Endothelial cell of umbilical vein (primary cell): Measurements from ENCODE around the gene CD248. TPM values are rescaled to one million over a fixed set of nuclear protein-coding genes. Genes with fewer than 3 reads are reported as not detected.

Source experiments
- BruUV-seq: library from RNA; stranded (reverse); fragments of 400-500 nt; replicated peaks from 2 replicates; lab custom pipeline; 2021; lab: Mats Ljungman, UMichigan
- CTCF ChIA-PET: fragments of 300-600, 350-600 bp; sonication (Branson Sonifier 250); formaldehyde crosslinking; loops from one replicate; lab custom pipeline; 2021; ENCODE audit warnings: antibody characterized with exemption, inconsistent platforms; lab: Charles Lee
- POLR2A ChIA-PET: fragments of 300-600, 350-600 bp; sonication (Branson Sonifier 250); formaldehyde crosslinking; loops from one replicate; lab custom pipeline; 2021; ENCODE audit warnings: antibody characterized with exemption, inconsistent platforms; lab: Charles Lee
- DNase-seq: peaks from one replicate; pipeline ENCODE4 v3.0.0-alpha.2; 2011; ENCODE audit warnings: low read depth, low spot score
- FAIRE-seq: peaks from 2 replicates; lab custom pipeline; 2011; peaks lifted over from hg19 to GRCh38; lab: Jason Lieb, UNC
- H2AFZ ChIP-seq: 2 replicates; pipeline ENCODE4 v1.6.0; 2012; ENCODE audit warnings: low read depth, low read length, control low read depth, inconsistent platforms
- H3K27ac ChIP-seq: 2 replicates; pipeline ENCODE4 v1.5.1; 2011; ENCODE audit warnings: low read depth, mild to moderate bottlenecking, control low read depth, low read length, moderate library complexity; ENCODE audit not compliant: insufficient read depth
- H3K27me3 ChIP-seq, 2 experiments: 2 replicates each; pipeline versions ENCODE4 v1.6.0 to v1.6.1; 2011; ENCODE audit warnings: low read length in 2 of 2, mixed read lengths in 1 of 2; ENCODE audit not compliant: control insufficient read depth in 2 of 2, insufficient read depth in 2 of 2
- H3K36me3 ChIP-seq, 2 experiments: 2 replicates in 1 of 2; 3 replicates in 1 of 2; pipeline ENCODE4 v1.5.1; 2011; ENCODE audit warnings: low read length in 2 of 2, mild to moderate bottlenecking in 1 of 2, moderate library complexity in 1 of 2; ENCODE audit not compliant: control insufficient read depth in 2 of 2, insufficient read depth in 2 of 2; ENCODE audit errors: extremely low read depth in 1 of 2
- H3K4me1 ChIP-seq: 3 replicates; pipeline ENCODE4 v1.5.1; 2011; ENCODE audit warnings: mild to moderate bottlenecking, low read length; ENCODE audit not compliant: control insufficient read depth, insufficient read depth; ENCODE audit errors: extremely low read depth
- H3K4me2 ChIP-seq: 2 replicates; pipeline ENCODE4 v1.6.1; 2011; ENCODE audit warnings: low read length, control low read depth, mixed read lengths; ENCODE audit not compliant: insufficient read depth
- H3K4me3 ChIP-seq, 3 experiments: fragments of 200-600 bp in 1 of 3; sonication (generic), shearing (Covaris generic) in 1 of 3; replicated peaks in 1 of 3; 2 replicates each; pipeline ENCODE4 v1.5.1; 2011 to 2016; ENCODE audit warnings: control low read depth in 3 of 3, low read length in 3 of 3, mild to moderate bottlenecking in 2 of 3, inconsistent platforms in 1 of 3, low read depth in 1 of 3, moderate library complexity in 1 of 3; ENCODE audit not compliant: insufficient read depth in 1 of 3
- H3K79me2 ChIP-seq: 2 replicates; pipeline ENCODE4 v1.6.0; 2012; ENCODE audit warnings: low read length, inconsistent platforms; ENCODE audit not compliant: control insufficient read depth, insufficient read depth
- H3K9ac ChIP-seq: replicated peaks from 2 replicates; pipeline ENCODE3; 2011; ENCODE audit warnings: low read length, control low read depth; ENCODE audit not compliant: insufficient read depth; ENCODE audit errors: extremely low read depth
- H3K9me1 ChIP-seq: replicated peaks from 3 replicates; pipeline ENCODE4 v1.6.0; 2011; ENCODE audit warnings: mild to moderate bottlenecking, low read length; ENCODE audit not compliant: control insufficient read depth, insufficient read depth; ENCODE audit errors: extremely low read depth
- H3K9me3 ChIP-seq: replicated peaks from 2 replicates; pipeline ENCODE4 v1.5.1; 2012; ENCODE audit warnings: low read length, inconsistent platforms; ENCODE audit not compliant: control insufficient read depth, insufficient read depth
- H4K20me1 ChIP-seq: replicated peaks from 2 replicates; pipeline ENCODE3; 2011; ENCODE audit warnings: mild to moderate bottlenecking, low read length; ENCODE audit not compliant: control insufficient read depth, insufficient read depth; ENCODE audit errors: extremely low read depth
- CTCF ChIP-seq, 2 donors: IDR thresholded peaks; 1 replicate in 1 of 2; 2 replicates in 1 of 2; pipeline ENCODE4 v1.5.1; 2011; ENCODE audit warnings: low read length in 2 of 2, mild to moderate bottlenecking in 2 of 2, moderate library complexity in 2 of 2, control low read depth in 1 of 2, inconsistent platforms in 1 of 2, low read depth in 1 of 2; ENCODE audit not compliant: insufficient read depth in 1 of 2; ENCODE audit errors: extremely low read depth in 1 of 2
- EZH2 ChIP-seq: IDR thresholded peaks from 2 replicates; pipeline ENCODE4 v1.6.1; 2012; ENCODE audit warnings: borderline replicate concordance, low read depth, mild to moderate bottlenecking, moderate library complexity, low read length, inconsistent platforms; ENCODE audit not compliant: severe bottlenecking
- FOS ChIP-seq: IDR thresholded peaks from 2 replicates; pipeline ENCODE4 v1.6.1; 2011; ENCODE audit warnings: mild to moderate bottlenecking, low read length, moderate library complexity, borderline replicate concordance; ENCODE audit not compliant: insufficient read depth
- JUN ChIP-seq: IDR thresholded peaks from 2 replicates; pipeline ENCODE4 v1.6.1; 2011; ENCODE audit warnings: borderline replicate concordance, low read depth; ENCODE audit not compliant: insufficient read length, insufficient read depth
- MAX ChIP-seq: IDR thresholded peaks from 2 replicates; pipeline ENCODE4 v1.6.1; 2011; ENCODE audit not compliant: insufficient read depth, insufficient read length
- MYC ChIP-seq: IDR thresholded peaks from one replicate; pipeline ENCODE4 v1.6.1; 2011; ENCODE audit warnings: mild to moderate bottlenecking, low read depth, low read length
- POLR2A ChIP-seq: IDR thresholded peaks from 2 replicates; pipeline ENCODE4 v1.6.1; 2012; ENCODE audit warnings: low read depth, mild to moderate bottlenecking, control low read depth, low read length
- POLR2AphosphoS5 ChIP-seq: IDR thresholded peaks from 2 replicates; pipeline ENCODE4 v1.6.1; 2012; ENCODE audit warnings: low read depth, mild to moderate bottlenecking, control low read depth, low read length, moderate library complexity; ENCODE audit not compliant: insufficient read depth
- dilution Hi-C: fragments of 300-500 bp; cut with MboI; formaldehyde crosslinking; loops from one replicate; pipeline ENCODE4 v1.15.0; 2019; ENCODE audit warnings: low sequenced_read_pairs; ENCODE audit not compliant: extremely low pct_ligation_motif_present
- intact Hi-C: fragments of 100-400 bp; cut with micrococcal nuclease; formaldehyde crosslinking; loops from one replicate; pipeline ENCODE4 v1.10.0; 2022
- polyA plus RNA-seq, 4 experiments: library from polyadenylated mRNA; depleted of rRNA in 3 of 4; stranded (reverse) in 3 of 4; unstranded in 1 of 4; fragments of >200 nt; gene quantifications; 2 replicates each; pipeline versions ENCODE4 v1.2.1 to v1.2.3, GENCODE V29; 2011 to 2012; ENCODE audit warnings: missing spikeins in 1 of 4
- total RNA-seq: library from RNA; stranded (reverse); gene quantifications from 2 replicates; pipeline ENCODE4 v1.2.3, GENCODE V29; 2021

CD248 gene
- total and polyA plus RNA-seq, 2 donors (not counting 3 experiments of a cell fraction or from before 2014, with no cell fraction given), result 0.10 TPM; not detected in 1

- BruUV-seq, result no TSS peak
- dilution Hi-C loops, result no loop called here
- DNase-seq (no peak), FAIRE-seq (no peak)
- H3K27ac ChIP-seq, result no peak overlapping the region
- H3K4me3 ChIP-seq, result no peak overlapping the region
- H3K9me1 ChIP-seq, result no peaks in the 10 kb centered on the region
- H4K20me1 ChIP-seq, result no peaks in the 10 kb centered on the region
- no peak overlapping the region for H2AFZ ChIP-seq
- peaks cover 6% of the 10 kb centered on the region for H3K4me1 ChIP-seq
- no peaks in the 10 kb centered on the region for H3K79me2 ChIP-seq
- ChIA-PET POLR2A (no interaction called here), CTCF (interaction anchor here (4.0 kb wide), 1 partner anchor 11 kb away, joined by 56 read pairs; no protein-coding TSS in a partner anchor)
- TF ChIP-seq EZH2, result no peak
- no peak for TF ChIP-seq MYC
- no peak for TF ChIP-seq POLR2A
- TF ChIP-seq POLR2AphosphoS5, result no peak
- no peak for TF ChIP-seq FOS
- TF ChIP-seq MAX, result no peak
- TF ChIP-seq JUN, result no peak
- TF ChIP-seq CTCF (IDR thresholded peaks at IDR 0.05; ENCODE audit: extremely low read depth in 1 of 2, insufficient read depth in 1 of 2, low read depth in 1 of 2, low read length in 2 of 2), result no peak
- H3K9ac ChIP-seq, result no peak overlapping the region
- no peaks in the 10 kb centered on the region for H3K36me3 ChIP-seq
- peaks cover 0 to 3% of the 10 kb centered on the region in 2 experiments for H3K27me3 ChIP-seq
- intact Hi-C loops, result no loop called here
- H3K4me2 ChIP-seq, result no peak overlapping the region
- no peaks in the 10 kb centered on the region for H3K9me3 ChIP-seq
These were observed 6.8 kb upstream of the CD248 start for GRCh38 chr11:66323684-66324083.
